Mucosa of rectum (tissue), 2 donors: ENCODE measurements around the gene KCNK7.
A peak's percentile ranks its signal among the peaks of the same experiment; 100 is the strongest.

ENCODE experiments used
- H3K27ac ChIP-seq, 2 donors: one replicate each; pipeline ENCODE4 v1.7.0; 2013; ENCODE audit warnings: inconsistent platforms in 2 of 2, low read depth in 2 of 2, low read length in 2 of 2
- H3K27me3 ChIP-seq, 2 donors: one replicate each; pipeline ENCODE4 v1.7.0; 2013; ENCODE audit warnings: low read length in 2 of 2; ENCODE audit not compliant: control insufficient read depth in 2 of 2, insufficient read depth in 2 of 2
- H3K36me3 ChIP-seq, 2 donors: one replicate each; pipeline ENCODE4 v1.7.0; 2013; ENCODE audit warnings: low read length in 2 of 2; ENCODE audit not compliant: control insufficient read depth in 2 of 2, insufficient read depth in 2 of 2
- H3K4me1 ChIP-seq, 2 donors: one replicate each; pipeline ENCODE4 v1.7.0; 2013; ENCODE audit warnings: low read length in 2 of 2, mild to moderate bottlenecking in 1 of 2; ENCODE audit not compliant: control insufficient read depth in 2 of 2, insufficient read depth in 2 of 2
- H3K4me3 ChIP-seq, 2 donors: one replicate each; pipeline ENCODE4 v1.7.0; 2013; ENCODE audit warnings: low read length in 2 of 2
- H3K9ac ChIP-seq, 2 donors: one replicate each; pipeline ENCODE4 v1.7.0; 2013; ENCODE audit warnings: low read length in 2 of 2, low read depth in 1 of 2, mild to moderate bottlenecking in 1 of 2
- H3K9me3 ChIP-seq, 2 donors: one replicate each; pipeline ENCODE4 v1.7.0; 2013; ENCODE audit warnings: low read length in 2 of 2; ENCODE audit not compliant: control insufficient read depth in 2 of 2
- donor health status: healthy.
- donor health status: Normal muscosa, but diverticular disease.

KCNK7 gene

GRCh38 chr11:65551572-65552387 lies 43.8 kb downstream of the KCNK7 start:
- Histone ChIP-seq H3K9ac (peak overlapping the region; percentile 63 to 66), H3K27ac (peak overlapping the region; percentile 88 to 93), H3K36me3 (peaks cover 0 to 3% of the 10 kb centered on the region in 2 donors), H3K4me1 (peaks cover 24 to 28% of the 10 kb centered on the region in 2 donors), H3K27me3 (no peaks in the 10 kb centered on the region), H3K4me3 (peak overlapping the region; percentile 23 to 66), H3K9me3 (no peaks in the 10 kb centered on the region)

- no peaks in the 10 kb centered on the region for H3K27me3 ChIP-seq
- H3K36me3 ChIP-seq: peaks cover 0 to 3% of the 10 kb centered on the region in 2 donors
- no peak overlapping the region for H3K9ac ChIP-seq
- H3K4me1 ChIP-seq: peaks cover 21 to 26% of the 10 kb centered on the region in 2 donors
- no peak overlapping the region for H3K4me3 ChIP-seq
- H3K9me3 ChIP-seq: no peaks in the 10 kb centered on the region
- no peak overlapping the region for H3K27ac ChIP-seq
Observed at GRCh38 chr11:65549096-65549495, 46.5 kb downstream of the KCNK7 start.

- no peak overlapping the region for H3K4me3 ChIP-seq
- no peaks in the 10 kb centered on the region for H3K9me3 ChIP-seq
- no peak overlapping the region for H3K9ac ChIP-seq
- peaks cover 0 to 3% of the 10 kb centered on the region in 2 donors for H3K36me3 ChIP-seq
- no peaks in the 10 kb centered on the region for H3K27me3 ChIP-seq
- H3K27ac ChIP-seq: no peak overlapping the region
- peaks cover 16 to 26% of the 10 kb centered on the region in 2 donors for H3K4me1 ChIP-seq
Observed at GRCh38 chr11:65548395-65548794, 47.2 kb downstream of the KCNK7 start.

GRCh38 chr11:65547446-65548125 lies 48.0 kb downstream of the KCNK7 start:
- Histone ChIP-seq H3K4me1 (peaks cover 13 to 24% of the 10 kb centered on the region in 2 donors), H3K9me3 (no peaks in the 10 kb centered on the region), H3K9ac (no peak overlapping the region), H3K4me3 (no peak overlapping the region), H3K36me3 (peaks cover 0 to 8% of the 10 kb centered on the region in 2 donors), H3K27ac (no peak overlapping the region), H3K27me3 (no peaks in the 10 kb centered on the region)

- H3K9ac ChIP-seq: peak overlapping the region; percentile 56 to 66
- H3K4me1 ChIP-seq: peaks cover 8 to 15% of the 10 kb centered on the region in 2 donors
- peaks cover 0 to 6% of the 10 kb centered on the region in 2 donors for H3K36me3 ChIP-seq
- peak overlapping the region; percentile 70 to 73 for H3K4me3 ChIP-seq
- no peaks in the 10 kb centered on the region for H3K27me3 ChIP-seq
- no peaks in the 10 kb centered on the region for H3K9me3 ChIP-seq
- H3K27ac ChIP-seq: peak overlapping the region; percentile 79 to 89
Observed at GRCh38 chr11:65546217-65546958, 49.2 kb downstream of the KCNK7 start.

GRCh38 chr11:65545853-65546216 lies 49.8 kb downstream of the KCNK7 start:
- Histone ChIP-seq H3K9me3 (no peaks in the 10 kb centered on the region), H3K27me3 (no peaks in the 10 kb centered on the region), H3K4me1 (peaks cover 10 to 17% of the 10 kb centered on the region in 2 donors), H3K4me3 (peak overlapping the region; percentile 70 to 73), H3K9ac (peak overlapping the region; percentile 56 to 66), H3K27ac (peak overlapping the region; percentile 79 to 89), H3K36me3 (peaks cover 0 to 6% of the 10 kb centered on the region in 2 donors)
